ENCODE measurements around the gene UBE4B. TPM values are rescaled to one million over a fixed set of nuclear protein-coding genes. Genes with fewer than 3 reads are reported as not detected.
A peak's percentile ranks its signal among the peaks of the same experiment; 100 is the strongest.

The UBE4B gene
- total RNA-seq = 10 to 100 TPM; 44.1 to 47.6 TPM
- 1 to 10 TPM; 4.6 to 9.8 TPM for polyA plus RNA-seq

DNA sequence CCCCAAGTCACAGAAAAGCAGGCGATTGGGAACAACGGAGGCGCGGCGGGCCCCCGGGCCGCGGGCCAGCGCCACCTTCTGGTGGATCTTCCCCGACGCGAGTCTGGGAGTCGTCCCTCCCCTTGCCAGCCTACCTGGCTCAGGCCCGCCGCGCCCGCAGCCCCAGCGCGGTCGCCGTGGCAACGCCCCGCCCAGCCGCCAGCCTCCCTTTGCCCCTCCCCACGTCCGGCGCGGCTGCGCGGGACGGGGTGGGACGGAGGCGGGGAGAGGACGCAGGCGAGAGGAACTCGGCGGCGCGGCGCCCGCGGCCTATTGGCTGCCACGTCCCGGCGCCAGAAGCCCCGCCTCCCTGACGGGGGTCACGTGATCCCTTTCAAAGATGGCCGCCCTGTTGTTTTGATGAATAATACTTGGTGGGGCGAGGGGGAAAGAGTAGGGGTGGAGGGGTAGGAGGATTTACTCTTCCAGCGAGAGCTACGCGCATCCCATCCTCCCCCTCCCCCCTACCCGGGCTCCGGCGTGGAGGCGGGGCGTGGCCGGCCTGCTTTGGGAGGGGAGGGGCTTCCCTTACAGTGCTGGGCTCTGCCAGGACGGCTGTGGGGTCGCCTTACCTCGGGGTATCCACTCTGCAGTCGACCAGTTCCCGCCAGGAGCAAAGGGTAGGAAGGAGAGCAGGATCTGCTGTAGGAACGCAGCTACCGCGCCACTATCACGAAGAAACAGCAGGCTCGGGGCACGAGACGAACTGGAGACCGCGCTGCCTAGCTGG is at the start of gene UBE4B:
Gene UBE4B, plus strand, starts transcription at position 369 of the 769 bp plus-strand sequence. CDS start 713 bp downstream, outside the sequence.
- peak within 1 kb of the TSS; percentile 93 to 98 (median 95) for H3K4me3 Mint-ChIP-seq
- no peaks in the 10 kb centered on the region for H3K27me3 ChIP-seq (ENCODE audit: insufficient read depth, low read length)
- POLR2A ChIA-PET (ENCODE audit: partially characterized antibody) = interaction anchor here (0.8 to 1.7 kb wide), 7 partner anchors 13 to 398 kb away, joined by 3 to 5 read pairs (median 3); partner anchors contain the start of genes CENPS, KIF1B, LZIC and NMNAT1

DNA sequence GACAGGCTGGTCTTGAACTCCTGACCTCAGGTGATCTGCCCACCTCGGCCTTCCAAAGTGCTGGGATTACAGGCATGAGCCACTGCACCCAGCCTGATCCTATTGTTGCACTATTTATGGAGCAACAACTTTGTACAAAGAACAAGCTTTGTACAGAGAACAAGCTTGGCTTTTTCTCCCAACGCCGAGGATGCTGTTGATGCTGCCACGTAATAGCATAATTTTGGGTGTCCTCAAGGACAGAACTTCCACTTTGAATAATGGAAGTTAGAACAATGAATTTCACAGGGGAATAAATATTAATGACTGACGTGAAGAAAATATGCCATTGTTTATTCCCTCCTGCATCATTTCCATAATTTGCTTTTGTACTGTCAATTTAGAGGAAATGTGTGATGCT is 48.5 kb upstream of the UBE4B start:
- Histone ChIP-seq H3K4me3 (ENCODE audit: low read length in 2 of 2) (no peak overlapping the region), H3K27me3 (ENCODE audit: insufficient read depth, low read length) (no peaks in the 10 kb centered on the region), H3K9me3 (ENCODE audit: control insufficient read depth in 1 of 2, low read length in 2 of 2) (no peaks in the 10 kb centered on the region), H3K36me3 (ENCODE audit: insufficient read depth, low read length) (no peaks in the 10 kb centered on the region), H3K27ac (ENCODE audit: low read depth, low read length) (no peak overlapping the region), H3K4me1 (ENCODE audit: insufficient read depth, low read length) (no peaks in the 10 kb centered on the region)
- no peak overlapping the region for H3K4me3 Mint-ChIP-seq
- H3K27me3 Mint-ChIP-seq = no peaks in the 10 kb centered on the region
- ChIA-PET CTCF (ENCODE audit: partially characterized antibody) (no interaction called here), POLR2A (ENCODE audit: partially characterized antibody) (no interaction called here)
- no peak for DNase-seq
- intact Hi-C loops (cut with micrococcal nuclease) = no loop called here
- no peaks in the 10 kb centered on the region for H3K9me3 Mint-ChIP-seq
- peaks cover 11 to 14% of the 10 kb centered on the region in 2 donors for H3K36me3 Mint-ChIP-seq
- no peaks in the 10 kb centered on the region for H3K4me1 Mint-ChIP-seq
- H3K27ac Mint-ChIP-seq = no peak overlapping the region

More for the DNA sequence above, at the start of gene UBE4B:
- peak within 1 kb of the TSS; percentile 92 to 98 (median 97) for H3K27ac Mint-ChIP-seq
- intact Hi-C loops (cut with micrococcal nuclease) = loop anchor here (1.0 to 10.0 kb wide), 10 partner anchors 82 to 445 kb away; partner anchors contain the start of genes CLSTN1, CTNNBIP1, DFFA and LZIC
- peak within 1 kb of the TSS; percentile 84 for H3K27ac ChIP-seq (ENCODE audit: low read depth, low read length)
- peaks cover 15 to 32% (median 25%) of the 10 kb centered on the region in 4 donors for H3K4me1 Mint-ChIP-seq
- H3K27me3 Mint-ChIP-seq = peaks cover 0 to 1% of the 10 kb centered on the region in 2 donors
- peak within 1 kb of the TSS; percentile 92 to 96 for H3K4me3 ChIP-seq (ENCODE audit: low read length in 2 of 2)
- H3K4me1 ChIP-seq (ENCODE audit: insufficient read depth, low read length) = peaks cover 22% of the 10 kb centered on the region
- DNase-seq = peak; percentile 99 to 100 (median 99)
- no peaks in the 10 kb centered on the region for H3K9me3 Mint-ChIP-seq
- H3K36me3 Mint-ChIP-seq = peaks cover 4 to 6% of the 10 kb centered on the region in 2 donors
- no peaks in the 10 kb centered on the region for H3K9me3 ChIP-seq (ENCODE audit: control insufficient read depth in 1 of 2, low read length in 2 of 2)
- no peaks in the 10 kb centered on the region for H3K36me3 ChIP-seq (ENCODE audit: insufficient read depth, low read length)
- CTCF ChIA-PET (ENCODE audit: partially characterized antibody) = interaction anchor here (0.8 to 2.2 kb wide), 5 partner anchors 82 to 161 kb away, joined by 3 to 10 read pairs (median 5); partner anchors contain the start of genes LZIC and NMNAT1

DNA sequence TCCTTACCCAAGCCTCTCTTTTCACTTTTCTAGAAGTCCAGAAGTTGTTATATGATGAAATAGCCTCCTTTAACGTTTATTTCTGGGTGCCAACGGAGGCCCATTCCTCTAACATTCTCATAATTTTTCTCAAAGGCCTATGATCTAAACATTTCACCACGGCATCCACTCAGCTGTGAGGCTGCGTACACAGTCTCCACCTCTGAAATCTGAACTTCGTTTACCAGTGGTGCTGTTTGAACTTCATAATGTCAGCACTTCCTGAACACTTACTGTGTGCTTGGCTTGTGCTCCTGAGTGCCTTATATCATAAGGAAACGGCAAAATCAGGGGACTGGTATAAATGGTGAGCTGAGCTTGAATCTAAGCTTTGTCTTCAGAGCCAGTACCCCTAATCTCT is 47.8 kb upstream of the UBE4B start:
- H3K4me3 Mint-ChIP-seq = no peak overlapping the region
- H3K9me3 Mint-ChIP-seq = no peaks in the 10 kb centered on the region
- CTCF ChIA-PET (ENCODE audit: partially characterized antibody) = interaction anchor here (0.6 kb wide), 1 partner anchor 182 kb away, joined by 3 read pairs; no protein-coding TSS in a partner anchor
- Histone ChIP-seq H3K27ac (ENCODE audit: low read depth, low read length) (no peak overlapping the region), H3K9me3 (ENCODE audit: control insufficient read depth in 1 of 2, low read length in 2 of 2) (no peaks in the 10 kb centered on the region), H3K4me1 (ENCODE audit: insufficient read depth, low read length) (no peaks in the 10 kb centered on the region), H3K27me3 (ENCODE audit: insufficient read depth, low read length) (no peaks in the 10 kb centered on the region), H3K4me3 (ENCODE audit: low read length in 2 of 2) (no peak overlapping the region), H3K36me3 (ENCODE audit: insufficient read depth, low read length) (no peaks in the 10 kb centered on the region)
- H3K27ac Mint-ChIP-seq = no peak overlapping the region
- POLR2A ChIA-PET (ENCODE audit: partially characterized antibody) = no interaction called here
- H3K27me3 Mint-ChIP-seq = no peaks in the 10 kb centered on the region
- no peak for DNase-seq
- intact Hi-C loops (cut with micrococcal nuclease) = no loop called here
- H3K4me1 Mint-ChIP-seq = no peaks in the 10 kb centered on the region
- peaks cover 11 to 12% of the 10 kb centered on the region in 2 donors for H3K36me3 Mint-ChIP-seq

DNA sequence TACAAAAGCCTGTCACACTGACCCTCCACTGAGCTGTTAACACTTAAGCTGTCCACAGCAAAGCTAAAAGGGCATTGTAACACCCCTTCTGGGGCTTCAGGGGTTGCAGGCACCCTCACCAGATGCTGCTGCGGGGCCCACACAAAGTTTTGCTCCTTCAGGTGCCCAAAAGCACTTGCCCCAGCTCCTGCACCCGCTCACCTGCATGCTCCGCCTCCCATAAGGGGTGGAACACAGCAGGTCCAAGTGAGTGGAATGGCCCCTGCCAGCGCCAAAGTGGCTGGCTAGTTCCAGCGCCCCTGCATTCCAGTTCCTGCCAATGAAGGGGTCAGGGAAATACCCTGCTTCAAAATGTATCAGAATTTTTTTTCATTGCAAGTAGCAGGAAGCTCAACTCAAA is 43.0 kb upstream of the UBE4B start:
- H3K4me1 ChIP-seq (ENCODE audit: insufficient read depth, low read length) = peaks cover 4% of the 10 kb centered on the region
- no peak overlapping the region for H3K27ac Mint-ChIP-seq
- no peak overlapping the region for H3K4me3 Mint-ChIP-seq
- peaks cover 0 to 2% (median 0%) of the 10 kb centered on the region in 8 donors for H3K9me3 Mint-ChIP-seq
- POLR2A ChIA-PET (ENCODE audit: partially characterized antibody) = no interaction called here
- no peak overlapping the region for H3K4me3 ChIP-seq (ENCODE audit: low read length in 2 of 2)
- H3K36me3 Mint-ChIP-seq = no peaks in the 10 kb centered on the region
- no peaks in the 10 kb centered on the region for H3K36me3 ChIP-seq (ENCODE audit: insufficient read depth, low read length)
- no peak overlapping the region for H3K27ac ChIP-seq (ENCODE audit: low read depth, low read length)
- no peak for DNase-seq
- no peaks in the 10 kb centered on the region for H3K27me3 ChIP-seq (ENCODE audit: insufficient read depth, low read length)
- no peaks in the 10 kb centered on the region for H3K9me3 ChIP-seq (ENCODE audit: control insufficient read depth in 1 of 2, low read length in 2 of 2)
- intact Hi-C loops (cut with micrococcal nuclease) = no loop called here
- peaks cover 6 to 10% of the 10 kb centered on the region in 2 donors for H3K27me3 Mint-ChIP-seq
- H3K4me1 Mint-ChIP-seq = peaks cover 0 to 4% (median 0%) of the 10 kb centered on the region in 4 donors
- CTCF ChIA-PET (ENCODE audit: partially characterized antibody) = no interaction called here

DNA sequence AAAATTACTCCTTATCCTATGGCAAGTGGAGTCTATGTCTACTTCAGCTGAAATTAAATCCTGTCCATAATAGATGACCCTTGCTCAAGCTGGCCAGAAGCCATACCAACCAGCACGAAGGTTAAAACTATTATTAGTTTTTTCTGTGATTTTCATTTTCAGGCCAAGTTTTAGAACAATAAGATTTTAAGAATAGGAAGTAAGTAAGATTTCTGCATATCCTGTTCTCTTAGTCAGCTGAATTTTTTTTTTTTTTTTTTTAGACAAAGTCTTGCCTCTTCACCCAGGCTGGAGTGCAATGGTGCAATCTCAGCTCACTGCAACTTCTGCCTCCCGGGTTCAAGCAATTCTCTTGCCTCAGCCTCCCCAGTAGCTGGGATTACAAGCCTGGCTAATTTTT is 41.8 kb upstream of the UBE4B start:
- Mint-ChIP-seq H3K4me1 (peaks cover 0 to 4% (median 0%) of the 10 kb centered on the region in 4 donors), H3K27ac (no peak overlapping the region), H3K4me3 (no peak overlapping the region), H3K27me3 (peaks cover 6 to 10% of the 10 kb centered on the region in 2 donors), H3K9me3 (peaks cover 0 to 2% (median 0%) of the 10 kb centered on the region in 8 donors), H3K36me3 (no peaks in the 10 kb centered on the region)
- H3K27me3 ChIP-seq (ENCODE audit: insufficient read depth, low read length) = no peaks in the 10 kb centered on the region
- CTCF ChIA-PET (ENCODE audit: partially characterized antibody) = no interaction called here
- POLR2A ChIA-PET (ENCODE audit: partially characterized antibody) = no interaction called here
- H3K9me3 ChIP-seq (ENCODE audit: control insufficient read depth in 1 of 2, low read length in 2 of 2) = no peaks in the 10 kb centered on the region
- no peak for DNase-seq
- no peaks in the 10 kb centered on the region for H3K36me3 ChIP-seq (ENCODE audit: insufficient read depth, low read length)
- intact Hi-C loops (cut with micrococcal nuclease) = no loop called here
- H3K4me3 ChIP-seq (ENCODE audit: low read length in 2 of 2) = no peak overlapping the region
- H3K4me1 ChIP-seq (ENCODE audit: insufficient read depth, low read length) = peaks cover 4% of the 10 kb centered on the region
- H3K27ac ChIP-seq (ENCODE audit: low read depth, low read length) = no peak overlapping the region

DNA sequence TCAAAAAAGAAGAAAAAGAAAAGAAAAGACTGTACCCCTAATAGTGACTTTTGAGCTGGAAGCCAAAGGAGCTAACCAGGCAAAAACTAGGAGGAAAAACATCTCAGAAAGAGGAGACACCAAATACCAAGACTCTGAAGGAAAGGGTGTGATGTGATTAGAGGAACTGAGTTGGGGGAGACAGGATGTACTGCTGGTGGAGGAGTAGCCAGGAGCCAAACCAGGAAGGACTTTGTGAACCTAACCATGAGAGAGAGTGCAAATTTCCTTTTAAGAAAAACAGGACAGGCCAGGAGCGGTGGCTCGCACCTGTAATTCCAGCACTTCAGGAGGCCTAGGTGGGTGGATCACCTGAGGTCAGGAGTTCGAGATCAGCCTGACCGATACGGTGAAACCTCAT is 39.8 kb upstream of the UBE4B start:
- no peaks in the 10 kb centered on the region for H3K36me3 Mint-ChIP-seq
- H3K9me3 Mint-ChIP-seq = peaks cover 0 to 3% (median 0%) of the 10 kb centered on the region in 8 donors
- POLR2A ChIA-PET (ENCODE audit: partially characterized antibody) = no interaction called here
- intact Hi-C loops (cut with micrococcal nuclease) = no loop called here
- Histone ChIP-seq H3K4me1 (ENCODE audit: insufficient read depth, low read length) (peaks cover 10% of the 10 kb centered on the region), H3K27ac (ENCODE audit: low read depth, low read length) (no peak overlapping the region), H3K9me3 (ENCODE audit: control insufficient read depth in 1 of 2, low read length in 2 of 2) (no peaks in the 10 kb centered on the region), H3K27me3 (ENCODE audit: insufficient read depth, low read length) (peaks cover 7% of the 10 kb centered on the region), H3K4me3 (ENCODE audit: low read length in 2 of 2) (no peak overlapping the region), H3K36me3 (ENCODE audit: insufficient read depth, low read length) (no peaks in the 10 kb centered on the region)
- CTCF ChIA-PET (ENCODE audit: partially characterized antibody) = no interaction called here
- H3K27me3 Mint-ChIP-seq = peaks cover 13 to 16% of the 10 kb centered on the region in 2 donors
- peaks cover 5 to 9% (median 6%) of the 10 kb centered on the region in 4 donors for H3K4me1 Mint-ChIP-seq
- no peak overlapping the region for H3K27ac Mint-ChIP-seq
- no peak for DNase-seq
- no peak overlapping the region for H3K4me3 Mint-ChIP-seq

DNA sequence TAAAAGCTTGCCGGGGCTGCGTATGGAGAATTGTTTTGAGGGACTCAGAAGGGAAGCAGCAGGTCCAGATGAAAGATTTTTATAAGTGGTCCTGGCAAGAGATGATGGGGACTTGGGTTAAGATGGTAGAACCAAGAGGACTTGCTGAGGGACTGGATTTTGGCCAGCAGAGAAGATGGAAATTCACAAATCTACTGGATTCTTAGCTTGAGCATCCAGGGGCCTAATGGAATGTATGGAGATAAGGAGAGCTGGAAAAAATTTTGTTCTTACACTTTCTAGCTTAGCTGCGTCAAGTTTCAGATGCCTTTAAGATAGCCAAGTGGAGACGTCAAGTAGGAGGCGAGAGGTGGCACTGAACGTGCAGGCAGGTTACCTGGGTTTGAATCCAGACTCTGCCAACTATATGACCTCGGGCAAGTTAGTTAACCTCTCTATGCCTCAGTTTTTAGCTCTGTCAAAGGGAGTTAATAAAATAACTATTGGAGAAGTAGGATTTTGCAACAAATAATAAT is 39.1 kb upstream of the UBE4B start:
- ChIA-PET POLR2A (ENCODE audit: partially characterized antibody) (no interaction called here), CTCF (ENCODE audit: partially characterized antibody) (no interaction called here)

More for the DNA sequence above, 39.1 kb upstream of the UBE4B start:
- intact Hi-C loops (cut with micrococcal nuclease) = no loop called here
- Histone ChIP-seq H3K27me3 (ENCODE audit: insufficient read depth, low read length) (peaks cover 11% of the 10 kb centered on the region), H3K36me3 (ENCODE audit: insufficient read depth, low read length) (no peaks in the 10 kb centered on the region), H3K4me3 (ENCODE audit: low read length in 2 of 2) (no peak overlapping the region), H3K27ac (ENCODE audit: low read depth, low read length) (no peak overlapping the region), H3K9me3 (ENCODE audit: control insufficient read depth in 1 of 2, low read length in 2 of 2) (no peaks in the 10 kb centered on the region), H3K4me1 (ENCODE audit: insufficient read depth, low read length) (peaks cover 10% of the 10 kb centered on the region)
- Mint-ChIP-seq H3K36me3 (no peaks in the 10 kb centered on the region), H3K9me3 (peaks cover 0 to 6% (median 1%) of the 10 kb centered on the region in 8 donors), H3K27ac (no peak overlapping the region), H3K4me3 (no peak overlapping the region), H3K27me3 (peaks cover 19% of the 10 kb centered on the region in 2 donors), H3K4me1 (peaks cover 6 to 11% (median 8%) of the 10 kb centered on the region in 4 donors)
- DNase-seq = no peak

Measured in CD4-positive, alpha-beta memory T cell (primary cell).